ENCODE measurements around the gene KIAA1217.

DNA sequence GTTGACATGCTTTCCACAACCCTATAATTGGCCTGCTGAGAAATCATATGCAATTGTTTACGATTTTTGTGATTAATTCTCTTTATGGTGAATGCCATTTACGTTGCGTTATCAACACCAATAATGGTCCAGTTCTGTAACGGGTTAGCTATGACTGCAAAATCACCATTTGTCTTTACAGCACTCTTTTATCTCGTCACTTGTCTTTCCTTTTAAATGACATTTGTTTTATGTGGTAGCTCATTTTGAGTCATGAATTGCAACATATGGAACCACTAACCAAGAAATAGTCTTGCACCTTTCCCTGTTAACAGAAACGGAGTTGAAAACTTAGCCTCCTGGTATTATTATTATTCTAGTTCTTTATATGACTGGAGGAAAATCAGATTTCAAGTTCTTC, 3.1 kb upstream of the KIAA1217 start:
- TF ChIP-seq, protein P1, sequence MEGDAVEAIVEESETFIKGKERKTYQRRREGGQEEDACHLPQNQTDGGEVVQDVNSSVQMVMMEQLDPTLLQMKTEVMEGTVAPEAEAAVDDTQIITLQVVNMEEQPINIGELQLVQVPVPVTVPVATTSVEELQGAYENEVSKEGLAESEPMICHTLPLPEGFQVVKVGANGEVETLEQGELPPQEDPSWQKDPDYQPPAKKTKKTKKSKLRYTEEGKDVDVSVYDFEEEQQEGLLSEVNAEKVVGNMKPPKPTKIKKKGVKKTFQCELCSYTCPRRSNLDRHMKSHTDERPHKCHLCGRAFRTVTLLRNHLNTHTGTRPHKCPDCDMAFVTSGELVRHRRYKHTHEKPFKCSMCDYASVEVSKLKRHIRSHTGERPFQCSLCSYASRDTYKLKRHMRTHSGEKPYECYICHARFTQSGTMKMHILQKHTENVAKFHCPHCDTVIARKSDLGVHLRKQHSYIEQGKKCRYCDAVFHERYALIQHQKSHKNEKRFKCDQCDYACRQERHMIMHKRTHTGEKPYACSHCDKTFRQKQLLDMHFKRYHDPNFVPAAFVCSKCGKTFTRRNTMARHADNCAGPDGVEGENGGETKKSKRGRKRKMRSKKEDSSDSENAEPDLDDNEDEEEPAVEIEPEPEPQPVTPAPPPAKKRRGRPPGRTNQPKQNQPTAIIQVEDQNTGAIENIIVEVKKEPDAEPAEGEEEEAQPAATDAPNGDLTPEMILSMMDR (IDR thresholded peaks at IDR 0.05), result no peak
- TF ChIP-seq POLR2A (IDR thresholded peaks at IDR 0.05), result no peak
